Cardiac muscle cell (in vitro differentiated cells and primary cell): ENCODE results near the gene SYF2. TPM values are rescaled to one million over a fixed set of nuclear protein-coding genes. Genes with fewer than 3 reads are reported as not detected.

Source experiments
- DNase-seq, 2 donors: peaks; one replicate each; pipeline versions ENCODE4 v3.0.0 to v3.0.0-alpha.2; 2010 to 2017; ENCODE audit warnings: low read depth in 1 of 2, low spot score in 1 of 2
- H3K27ac ChIP-seq: fragments of 200-600 bp; sonication (generic); 2 replicates; pipeline ENCODE4 v1.5.1; 2016
- H3K27me3 ChIP-seq: fragments of 200-600 bp; sonication (generic); 2 replicates; pipeline ENCODE4 v1.6.0; 2016; ENCODE audit warnings: control low read depth
- H3K36me3 ChIP-seq: fragments of 200-600 bp; sonication (generic); 2 replicates; pipeline ENCODE4 v1.5.1; 2016; ENCODE audit warnings: control low read depth
- H3K4me1 ChIP-seq: fragments of 200-600 bp; sonication (generic); 2 replicates; pipeline ENCODE4 v1.8.1; 2017; ENCODE audit warnings: low read depth, mild to moderate bottlenecking, mixed run types
- H3K4me3 ChIP-seq: fragments of 200-600 bp; sonication (generic); 2 replicates; pipeline ENCODE4 v1.5.1; 2016; ENCODE audit warnings: mild to moderate bottlenecking
- H3K9me3 ChIP-seq: fragments of 200-600 bp; sonication (generic); 2 replicates; pipeline ENCODE4 v1.5.1; 2017; ENCODE audit warnings: low read depth, mild to moderate bottlenecking, control low read depth
- CTCF ChIP-seq: IDR thresholded peaks from 2 replicates; pipeline ENCODE4 v1.5.1; 2012; ENCODE audit warnings: low read depth, mild to moderate bottlenecking, low read length
- polyA plus RNA-seq: library from polyadenylated mRNA; unstranded; fragments of >200 nt; fragmentation: Nextera tagmentation; extraction: Ambion mirVana; gene quantifications from 2 replicates; pipeline ENCODE4 v1.2.1, GENCODE V29; 2016
- total RNA-seq: library from RNA; depleted of rRNA; stranded (reverse); fragments of >200 nt; gene quantifications from 2 replicates; pipeline ENCODE4 v1.2.3, GENCODE V29; 2016

The SYF2 gene
- total and polyA plus RNA-seq, 2 experiments from 2014 or later = 44.6 to 50.0 TPM

- Histone ChIP-seq H3K4me3 (no peak overlapping the region), H3K27ac (no peak overlapping the region), H3K36me3 (no peaks in the 10 kb centered on the region), H3K4me1 (no peaks in the 10 kb centered on the region), H3K27me3 (no peaks in the 10 kb centered on the region), H3K9me3 (no peaks in the 10 kb centered on the region)
- no peak for DNase-seq
- no peak for TF ChIP-seq CTCF
These were observed 58.4 kb downstream of the SYF2 start for GRCh38 chr1:25173809-25174340.

Other genes with a start within 250 kb of the SYF2 start
- 211 and 231 TPM in 2 replicates for gene RSRP1, start 15.0 kb upstream of the SYF2 start, total RNA-seq
- gene RSRP1, start 15.0 kb upstream of the SYF2 start, polyA plus RNA-seq = 161 and 223 TPM in 2 replicates
- gene RHD, start 40.0 kb upstream of the SYF2 start, total RNA-seq = 0.74 TPM in 1 of 2 replicates, not detected in the other
- 0.70 and 1.1 TPM in 2 replicates for gene RHD, start 40.0 kb upstream of the SYF2 start, polyA plus RNA-seq
- 53.9 and 97.7 TPM in 2 replicates for gene TMEM50A, start 105.8 kb upstream of the SYF2 start, total RNA-seq
- 229 and 248 TPM in 2 replicates for gene TMEM50A, start 105.8 kb upstream of the SYF2 start, polyA plus RNA-seq
- 1.8 and 2.1 TPM in 2 replicates for gene RHCE, start 188.3 kb upstream of the SYF2 start, total RNA-seq
- gene RHCE, start 188.3 kb upstream of the SYF2 start, polyA plus RNA-seq = 3.3 and 4.9 TPM in 2 replicates
- 12.5 and 13.8 TPM in 2 replicates for gene MACO1, start 198.4 kb upstream of the SYF2 start, total RNA-seq
- gene MACO1, start 198.4 kb upstream of the SYF2 start, polyA plus RNA-seq = 10.6 and 12.3 TPM in 2 replicates